ENCODE results near the gene KLHDC4.

KLHDC4 gene

DNA sequence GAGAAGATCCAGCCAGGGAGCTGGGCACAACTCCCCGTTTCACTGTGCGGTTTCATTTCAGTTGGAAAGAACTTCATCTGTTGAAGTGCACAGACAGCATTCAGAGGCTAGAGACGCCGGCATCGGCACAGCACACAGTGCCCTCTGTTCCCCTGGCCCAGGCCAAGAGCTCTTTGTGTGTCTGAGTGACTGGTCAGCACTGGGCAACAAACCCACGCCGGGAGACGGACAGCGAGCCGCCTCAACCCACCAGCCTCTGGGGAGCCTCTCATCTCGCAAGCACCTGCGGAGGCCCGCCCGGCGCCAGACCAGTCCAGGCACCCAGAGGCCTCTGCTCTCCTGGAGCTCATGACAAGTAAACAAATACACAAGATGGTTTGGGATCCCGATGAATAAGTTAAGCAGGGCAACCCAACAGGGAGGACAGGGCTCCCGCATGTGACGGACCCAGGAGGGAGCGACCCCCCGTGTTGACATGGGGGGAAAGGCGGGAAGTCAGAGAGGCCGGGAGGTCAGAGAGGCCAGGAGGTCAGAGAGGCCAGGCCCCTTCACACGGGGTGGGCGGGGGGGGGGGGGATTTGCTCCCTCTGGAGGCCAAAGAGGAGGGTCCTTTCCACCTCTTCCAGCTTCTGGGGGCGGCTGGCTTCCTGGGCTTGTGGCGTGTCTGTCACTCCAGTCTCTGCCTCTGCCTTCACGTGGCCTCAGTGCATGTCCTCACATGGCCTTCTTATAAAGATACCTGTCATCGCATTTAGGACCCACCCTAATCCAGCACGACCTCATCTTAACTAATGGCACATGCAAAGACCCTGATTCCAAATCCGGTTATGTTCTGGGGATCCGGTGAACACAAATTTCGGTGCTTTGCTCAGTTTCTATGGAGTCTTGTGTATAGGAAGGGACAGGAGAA is 25.8 kb upstream of the KLHDC4 start:
- TF ChIP-seq CTCF (IDR thresholded peaks at IDR 0.05): no peak

- no peak for TF ChIP-seq CTCF (IDR thresholded peaks at IDR 0.05)
Measured at GRCh38 chr16:87790292-87791100, 24.7 kb upstream of the KLHDC4 start.

GRCh38 chr16:87789437-87790291 is 23.9 kb upstream of the KLHDC4 start:
- TF ChIP-seq CTCF (IDR thresholded peaks at IDR 0.05): no peak

GRCh38 chr16:87784812-87785211 is 19.0 kb upstream of the KLHDC4 start:
- TF ChIP-seq CTCF (IDR thresholded peaks at IDR 0.05): no peak

GRCh38 chr16:87782033-87782432 is 16.2 kb upstream of the KLHDC4 start:
- no peak for TF ChIP-seq CTCF (IDR thresholded peaks at IDR 0.05)

DNA sequence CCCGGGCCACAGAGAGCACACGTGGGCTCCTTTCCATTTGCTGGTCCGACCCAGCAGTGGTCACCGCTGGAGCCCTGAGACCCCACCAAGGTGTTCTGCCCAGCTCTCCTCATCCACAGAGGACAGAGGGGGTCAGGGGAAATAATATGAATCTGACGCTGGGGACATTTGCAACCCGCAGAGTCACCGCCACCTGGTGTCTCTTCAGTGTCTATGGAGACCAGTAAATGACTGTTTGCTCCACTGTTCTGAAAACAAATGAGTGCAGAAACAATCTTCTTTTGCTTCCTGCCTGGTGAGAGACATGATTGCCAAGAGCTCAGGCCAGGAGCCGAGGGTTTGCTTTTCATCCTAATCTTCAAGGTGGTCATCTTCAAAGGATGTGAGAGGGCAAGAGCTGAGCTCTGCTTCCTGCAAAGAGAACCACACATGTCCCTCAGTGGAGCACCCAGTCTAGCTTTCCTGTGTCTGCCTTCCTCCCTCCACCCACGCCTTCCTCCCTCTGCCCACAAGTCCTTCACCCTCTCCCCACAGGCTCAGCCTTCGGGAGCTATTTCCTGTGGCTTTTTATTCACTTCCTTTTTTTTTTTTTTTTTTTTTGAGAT is 14.7 kb upstream of the KLHDC4 start:
- TF ChIP-seq CTCF (IDR thresholded peaks at IDR 0.05): no peak
